Right lobe of liver (tissue), 6 donors: ENCODE data around the gene ALLC. TPM values are rescaled to one million over a fixed set of nuclear protein-coding genes. Genes with fewer than 3 reads are reported as not detected.

Source experiments
- ATAC-seq, 4 donors: fragments of 200-7000 bp; cut with Tn5 transposase; one replicate each; pipeline ENCODE4 v1.9.1; 2020; ENCODE audit warnings: mild to moderate bottlenecking in 4 of 4, moderate library complexity in 4 of 4
- DNase-seq, 3 donors: peaks; one replicate each; pipeline ENCODE4 v3.0.0-alpha.2; 2020
- H3K27ac ChIP-seq, 3 donors: fragments of 200-600 bp; one replicate each; pipeline ENCODE4 v1.8.0; 2022
- H3K27me3 ChIP-seq, 2 donors: fragments of 200-600 bp; one replicate each; pipeline ENCODE4 v1.8.0; 2022
- H3K36me3 ChIP-seq, 4 donors: fragments of 200-600 bp; sonication (generic) in 1 of 4; one replicate each; pipeline versions ENCODE4 v1.5.1 to v1.8.0; 2017 to 2022; ENCODE audit warnings: control low read depth in 1 of 4
- H3K4me1 ChIP-seq, 4 donors: fragments of 200-600 bp; sonication (generic) in 1 of 4; one replicate each; pipeline versions ENCODE4 v1.5.1 to v1.8.0; 2017 to 2022; ENCODE audit warnings: control low read depth in 1 of 4
- H3K4me3 ChIP-seq, 3 donors: fragments of 200-600 bp; one replicate each; pipeline ENCODE4 v1.8.0; 2022
- H3K9me3 ChIP-seq, 4 donors: fragments of 200-600 bp; sonication (generic) in 1 of 4; one replicate each; pipeline versions ENCODE4 v1.5.1 to v1.8.0; 2017 to 2022; ENCODE audit warnings: control low read depth in 1 of 4
- POLR2A ChIP-seq: fragments of 450-650 bp; IDR thresholded peaks from one replicate; pipeline ENCODE4 v1.6.1; 2017; ENCODE audit warnings: antibody characterized with exemption, mild to moderate bottlenecking
- WGBS: methylation state at CpG from one replicate; pipeline ENCODE4 v1.1.6; 2018; ENCODE audit warnings: low coverage, low lambda C conversion rate; ENCODE audit not compliant: insufficient coverage; ENCODE audit errors: missing lambda C conversion rate; 5-methylcytosine and 5-hydroxymethylcytosine counted together
- intact Hi-C, 2 donors: fragments of 100-400 bp; cut with DNase I; formaldehyde crosslinking; loops; one replicate each; pipeline versions ENCODE4 v1.11.2 to v1.14.1; 2022
- total RNA-seq, 6 experiments: library from RNA; depleted of rRNA in 2 of 6; stranded (reverse); fragments of >200 nt in 2 of 6; fragmentation: NEBNext Ultra II Directional in 3 of 6; extraction: Animal tissue kit (Norgen Biotek cat#: 25700) in 3 of 6; gene quantifications; one replicate each; pipeline versions ENCODE4 v1.1.0 to v1.2.4, GENCODE V29; 2016 to 2023
- TF ChIP-seq, protein P1 (sequence below), 4 donors: fragments of 200-600 bp in 3 of 4; fragments of 450-650 bp in 1 of 4; IDR thresholded peaks; one replicate each; pipeline versions ENCODE4 v1.5.1 to v1.8.0; 2016 to 2022; ENCODE audit warnings: antibody characterized with exemption in 4 of 4, mild to moderate bottlenecking in 2 of 4
- donor health status: DM: no; HTN: yes; CAD: no.
- donor health status: DM: no; HTN: no; CAD: no.
- donor health status: DM: no; HTN: no; CAD: no.
- donor health status: DM: no; HTN: yes; CAD: no.
- donor health status: DM: no; HTN: yes; CAD: no.

The ALLC gene
- total RNA-seq, 6 experiments from 2014 or later, result 0.18 to 0.63 (median 0.31) TPM; not detected in 1

DNA sequence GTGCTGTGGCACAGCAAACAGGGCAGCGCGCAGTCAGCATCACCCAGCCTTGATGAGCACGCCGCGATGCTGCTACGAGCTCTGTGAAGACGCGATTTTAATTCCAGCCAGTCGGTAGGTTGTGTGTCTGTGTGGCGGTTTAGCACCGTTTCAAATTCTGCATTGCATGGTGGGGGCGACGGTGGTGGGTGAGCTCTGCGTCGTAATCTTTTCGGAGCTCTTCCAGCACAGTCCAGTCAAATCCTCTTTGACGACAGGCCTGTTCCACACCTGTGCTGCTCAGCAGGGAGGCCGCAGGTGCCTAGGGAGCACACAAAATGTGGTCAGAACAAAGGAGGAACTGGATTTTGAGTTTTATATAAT lies 8.6 kb downstream of the ALLC start:
- Histone ChIP-seq H3K4me1 (no peaks in the 10 kb centered on the region), H3K9me3 (no peaks in the 10 kb centered on the region), H3K27ac (no peak overlapping the region), H3K36me3 (no peaks in the 10 kb centered on the region), H3K4me3 (no peak overlapping the region), H3K27me3 (no peaks in the 10 kb centered on the region)
- intact Hi-C loops, result no loop called here
- no peak for ATAC-seq
- DNase-seq, result no peak
- 75% methylated on average over 8 of the region's 18 CpGs for WGBS
- TF ChIP-seq, protein P1, sequence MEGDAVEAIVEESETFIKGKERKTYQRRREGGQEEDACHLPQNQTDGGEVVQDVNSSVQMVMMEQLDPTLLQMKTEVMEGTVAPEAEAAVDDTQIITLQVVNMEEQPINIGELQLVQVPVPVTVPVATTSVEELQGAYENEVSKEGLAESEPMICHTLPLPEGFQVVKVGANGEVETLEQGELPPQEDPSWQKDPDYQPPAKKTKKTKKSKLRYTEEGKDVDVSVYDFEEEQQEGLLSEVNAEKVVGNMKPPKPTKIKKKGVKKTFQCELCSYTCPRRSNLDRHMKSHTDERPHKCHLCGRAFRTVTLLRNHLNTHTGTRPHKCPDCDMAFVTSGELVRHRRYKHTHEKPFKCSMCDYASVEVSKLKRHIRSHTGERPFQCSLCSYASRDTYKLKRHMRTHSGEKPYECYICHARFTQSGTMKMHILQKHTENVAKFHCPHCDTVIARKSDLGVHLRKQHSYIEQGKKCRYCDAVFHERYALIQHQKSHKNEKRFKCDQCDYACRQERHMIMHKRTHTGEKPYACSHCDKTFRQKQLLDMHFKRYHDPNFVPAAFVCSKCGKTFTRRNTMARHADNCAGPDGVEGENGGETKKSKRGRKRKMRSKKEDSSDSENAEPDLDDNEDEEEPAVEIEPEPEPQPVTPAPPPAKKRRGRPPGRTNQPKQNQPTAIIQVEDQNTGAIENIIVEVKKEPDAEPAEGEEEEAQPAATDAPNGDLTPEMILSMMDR (IDR thresholded peaks at IDR 0.05), result no peak
- TF ChIP-seq POLR2A, result no peak

DNA sequence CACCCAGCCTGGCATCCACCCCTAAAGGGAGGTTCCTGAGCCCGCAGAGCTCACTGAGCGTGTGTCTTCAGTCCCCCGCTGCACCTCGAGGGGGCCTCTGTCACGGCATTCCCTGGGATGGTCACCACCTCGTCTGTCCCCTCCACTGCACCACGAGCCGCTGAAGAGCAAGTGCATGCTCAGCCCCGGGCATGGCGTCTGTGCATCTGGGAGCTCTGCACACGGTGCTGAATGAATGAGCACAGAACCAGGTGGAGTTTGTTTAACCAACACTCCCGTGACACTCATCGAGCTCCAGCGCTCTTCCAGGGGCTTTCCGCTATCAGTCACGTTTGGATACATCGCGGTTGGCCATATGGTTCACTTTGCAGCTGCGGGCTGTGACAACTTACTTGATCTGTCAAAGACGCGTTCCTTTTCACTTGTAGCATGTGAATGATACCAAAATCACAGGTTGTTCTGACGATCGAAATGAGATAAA lies 9.2 kb downstream of the ALLC start:
- intact Hi-C loops, result no loop called here
- no peak overlapping the region for H3K4me3 ChIP-seq
- no peaks in the 10 kb centered on the region for H3K36me3 ChIP-seq
- TF ChIP-seq, protein P1 (IDR thresholded peaks at IDR 0.05), result no peak
- TF ChIP-seq POLR2A, result no peak
- ATAC-seq (no peak), DNase-seq (no peak)
- no peaks in the 10 kb centered on the region for H3K9me3 ChIP-seq
- H3K27ac ChIP-seq, result no peak overlapping the region
- no peaks in the 10 kb centered on the region for H3K4me1 ChIP-seq
- H3K27me3 ChIP-seq, result no peaks in the 10 kb centered on the region
- 75% methylated on average over 16 of the region's 23 CpGs for WGBS

DNA sequence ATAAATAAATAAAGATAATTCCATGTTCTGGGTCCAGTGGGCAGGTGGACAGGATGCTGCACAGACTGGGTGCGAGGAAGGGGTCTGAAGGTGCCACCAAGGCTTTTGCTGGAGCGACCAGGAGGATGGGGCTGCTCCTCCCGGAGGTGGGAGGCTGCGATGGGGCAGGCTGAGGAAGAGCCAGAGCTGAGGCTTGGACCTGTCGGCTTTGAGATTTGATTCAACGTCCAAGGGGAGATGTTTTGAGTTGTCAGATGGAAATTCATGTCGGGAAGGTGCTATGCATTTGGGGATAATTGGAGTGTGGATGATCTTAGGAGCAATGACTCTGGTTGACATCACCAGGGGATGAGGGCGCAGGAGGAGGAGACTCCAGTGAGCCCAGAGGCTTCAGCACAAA lies 11.7 kb downstream of the ALLC start:
- Histone ChIP-seq H3K4me3 (no peak overlapping the region), H3K36me3 (no peaks in the 10 kb centered on the region), H3K4me1 (no peaks in the 10 kb centered on the region), H3K9me3 (no peaks in the 10 kb centered on the region), H3K27ac (no peak overlapping the region), H3K27me3 (no peaks in the 10 kb centered on the region)
- 71% methylated on average over 6 of the region's 8 CpGs for WGBS
- no peak for TF ChIP-seq POLR2A
- TF ChIP-seq, protein P1 (IDR thresholded peaks at IDR 0.05), result no peak
- intact Hi-C loops, result no loop called here
- no peak for ATAC-seq
- DNase-seq, result no peak

DNA sequence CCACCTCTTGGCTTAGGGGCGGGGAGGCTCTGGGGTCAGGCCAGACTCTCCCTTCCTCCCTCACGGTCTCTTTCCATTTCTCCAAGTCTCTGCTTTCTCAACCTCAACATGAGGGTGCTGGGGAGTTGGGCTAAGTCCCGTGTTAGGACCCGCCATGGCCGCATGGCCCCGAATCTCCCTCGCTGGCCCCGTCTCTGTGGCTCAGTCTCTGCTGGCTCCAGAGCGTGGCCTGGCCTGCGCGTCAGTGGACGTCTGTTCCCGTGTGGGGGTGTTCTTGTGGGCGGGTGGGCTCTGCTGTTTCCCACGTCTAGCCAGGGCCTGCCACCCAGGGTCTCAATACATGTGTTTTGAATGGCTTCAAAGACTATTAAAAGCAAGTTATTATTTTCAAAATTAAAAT lies 12.4 kb downstream of the ALLC start:
- WGBS, result 69% methylated on average over 14 of the region's 15 CpGs
- ATAC-seq, result no peak

More for the DNA sequence above, 12.4 kb downstream of the ALLC start:
- Histone ChIP-seq H3K4me1 (no peaks in the 10 kb centered on the region), H3K27ac (no peak overlapping the region), H3K36me3 (no peaks in the 10 kb centered on the region), H3K9me3 (no peaks in the 10 kb centered on the region), H3K4me3 (no peak overlapping the region), H3K27me3 (no peaks in the 10 kb centered on the region)
- no peak for DNase-seq
- intact Hi-C loops, result no loop called here
- TF ChIP-seq POLR2A, result no peak
- TF ChIP-seq, protein P1 (IDR thresholded peaks at IDR 0.05), result no peak
